Measurements from ENCODE around the gene NOL3.

Gene NOL3

DNA sequence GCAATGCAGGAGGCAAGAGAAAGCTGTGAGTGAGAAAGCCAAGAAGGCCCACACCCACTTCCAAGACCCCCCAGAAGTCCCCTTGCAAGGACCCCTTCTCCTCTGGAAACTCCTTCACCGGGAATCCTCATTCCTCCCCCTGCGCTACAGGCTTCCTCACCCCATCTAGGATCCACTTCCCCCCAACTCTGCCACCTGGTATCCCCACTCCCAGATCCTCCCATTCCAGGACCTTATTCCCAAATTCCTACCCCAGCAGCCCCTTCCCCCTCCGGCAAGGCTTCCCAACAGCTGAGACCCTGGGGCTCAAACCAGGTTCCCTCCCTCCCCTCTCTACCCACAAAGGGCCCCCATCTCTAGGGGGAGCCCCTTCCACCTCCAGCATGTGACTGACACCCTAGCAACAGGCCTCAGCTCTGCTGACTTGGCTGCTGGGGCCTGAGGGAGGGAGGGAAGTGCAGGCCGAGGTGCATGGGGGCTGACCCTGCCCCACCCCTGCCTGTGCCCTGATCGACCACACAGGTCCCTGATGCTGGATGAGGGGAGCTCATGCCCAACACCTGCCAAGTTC, 3.7 kb upstream of the NOL3 start:
- no peak overlapping the region for H3K4me2 ChIP-seq (ENCODE audit: low read depth, low read length, poor library complexity, severe bottlenecking)
- H3K27me3 ChIP-seq (ENCODE audit: insufficient read depth, low read length, poor library complexity, severe bottlenecking) = no peaks in the 10 kb centered on the region
- no peak overlapping the region for H2AFZ ChIP-seq (ENCODE audit: low read length)

DNA sequence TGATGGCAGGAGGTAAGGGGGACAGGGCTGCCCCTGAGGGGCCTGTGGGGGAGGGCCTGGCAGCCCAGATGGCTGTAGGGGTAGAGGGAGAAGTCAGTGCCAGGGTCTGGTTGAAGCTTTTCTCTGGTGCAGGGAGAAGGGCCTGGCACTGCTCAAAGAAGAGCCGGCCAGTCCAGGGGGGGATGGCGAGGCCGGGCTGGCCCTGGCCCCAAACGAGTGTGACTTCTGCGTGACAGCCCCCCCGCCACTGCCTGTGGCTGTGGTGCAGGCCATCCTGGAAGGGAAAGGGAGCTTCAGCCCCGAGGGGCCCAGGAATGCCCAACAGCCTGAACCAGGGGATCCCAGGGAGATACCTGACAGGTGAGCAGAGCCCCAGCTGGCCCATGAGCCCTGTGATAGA, 2.8 kb upstream of the NOL3 start:
- Histone ChIP-seq H2AFZ (ENCODE audit: low read length) (no peak overlapping the region), H3F3A (ENCODE audit: low read depth) (no peaks in the 10 kb centered on the region), H3K36me3 (ENCODE audit: insufficient read depth, low read length) (no peaks in the 10 kb centered on the region), H3K9ac (ENCODE audit: low read depth, low read length, poor library complexity, severe bottlenecking) (no peak overlapping the region), H3K9me2 (replicated peaks; ENCODE audit: low read depth, low read length) (no peaks in the 10 kb centered on the region), H4K20me1 (ENCODE audit: insufficient read depth, low read length, poor library complexity, severe bottlenecking) (no peaks in the 10 kb centered on the region), H3K4me2 (ENCODE audit: low read depth, low read length, poor library complexity, severe bottlenecking) (no peak overlapping the region), H3K79me2 (ENCODE audit: insufficient read depth, low read length) (no peaks in the 10 kb centered on the region), H3K9me3 (ENCODE audit: insufficient read depth, low read depth, low read length) (no peaks in the 10 kb centered on the region), H3K27me3 (ENCODE audit: insufficient read depth, low read length, poor library complexity, severe bottlenecking) (no peaks in the 10 kb centered on the region), H3K4me3 (ENCODE audit: low read length, poor library complexity, severe bottlenecking) (no peak overlapping the region), H3K4me1 (ENCODE audit: insufficient read depth, low read length, poor library complexity, severe bottlenecking) (peaks cover 13% of the 10 kb centered on the region)
- no peak for TF ChIP-seq EZH2phosphoT487 (IDR thresholded peaks at IDR 0.05; ENCODE audit: borderline replicate concordance)

More for the DNA sequence above, 3.7 kb upstream of the NOL3 start:
- no peak overlapping the region for H3K4me3 ChIP-seq (ENCODE audit: low read length, poor library complexity, severe bottlenecking)
- H3K9me3 ChIP-seq (ENCODE audit: insufficient read depth, low read depth, low read length) = no peaks in the 10 kb centered on the region
- no peaks in the 10 kb centered on the region for H3K36me3 ChIP-seq (ENCODE audit: insufficient read depth, low read length)
- H3K79me2 ChIP-seq (ENCODE audit: insufficient read depth, low read length) = no peaks in the 10 kb centered on the region
- H3K4me1 ChIP-seq (ENCODE audit: insufficient read depth, low read length, poor library complexity, severe bottlenecking) = peaks cover 13% of the 10 kb centered on the region
- no peaks in the 10 kb centered on the region for H4K20me1 ChIP-seq (ENCODE audit: insufficient read depth, low read length, poor library complexity, severe bottlenecking)
- H3K9ac ChIP-seq (ENCODE audit: low read depth, low read length, poor library complexity, severe bottlenecking) = no peak overlapping the region
- TF ChIP-seq, protein P1, sequence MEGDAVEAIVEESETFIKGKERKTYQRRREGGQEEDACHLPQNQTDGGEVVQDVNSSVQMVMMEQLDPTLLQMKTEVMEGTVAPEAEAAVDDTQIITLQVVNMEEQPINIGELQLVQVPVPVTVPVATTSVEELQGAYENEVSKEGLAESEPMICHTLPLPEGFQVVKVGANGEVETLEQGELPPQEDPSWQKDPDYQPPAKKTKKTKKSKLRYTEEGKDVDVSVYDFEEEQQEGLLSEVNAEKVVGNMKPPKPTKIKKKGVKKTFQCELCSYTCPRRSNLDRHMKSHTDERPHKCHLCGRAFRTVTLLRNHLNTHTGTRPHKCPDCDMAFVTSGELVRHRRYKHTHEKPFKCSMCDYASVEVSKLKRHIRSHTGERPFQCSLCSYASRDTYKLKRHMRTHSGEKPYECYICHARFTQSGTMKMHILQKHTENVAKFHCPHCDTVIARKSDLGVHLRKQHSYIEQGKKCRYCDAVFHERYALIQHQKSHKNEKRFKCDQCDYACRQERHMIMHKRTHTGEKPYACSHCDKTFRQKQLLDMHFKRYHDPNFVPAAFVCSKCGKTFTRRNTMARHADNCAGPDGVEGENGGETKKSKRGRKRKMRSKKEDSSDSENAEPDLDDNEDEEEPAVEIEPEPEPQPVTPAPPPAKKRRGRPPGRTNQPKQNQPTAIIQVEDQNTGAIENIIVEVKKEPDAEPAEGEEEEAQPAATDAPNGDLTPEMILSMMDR (conservative IDR thresholded peaks at IDR 0.05; ENCODE audit: low read length) = no peak
- H3F3A ChIP-seq (ENCODE audit: low read depth) = no peaks in the 10 kb centered on the region
- H3K9me2 ChIP-seq (replicated peaks; ENCODE audit: low read depth, low read length) = no peaks in the 10 kb centered on the region

DNA sequence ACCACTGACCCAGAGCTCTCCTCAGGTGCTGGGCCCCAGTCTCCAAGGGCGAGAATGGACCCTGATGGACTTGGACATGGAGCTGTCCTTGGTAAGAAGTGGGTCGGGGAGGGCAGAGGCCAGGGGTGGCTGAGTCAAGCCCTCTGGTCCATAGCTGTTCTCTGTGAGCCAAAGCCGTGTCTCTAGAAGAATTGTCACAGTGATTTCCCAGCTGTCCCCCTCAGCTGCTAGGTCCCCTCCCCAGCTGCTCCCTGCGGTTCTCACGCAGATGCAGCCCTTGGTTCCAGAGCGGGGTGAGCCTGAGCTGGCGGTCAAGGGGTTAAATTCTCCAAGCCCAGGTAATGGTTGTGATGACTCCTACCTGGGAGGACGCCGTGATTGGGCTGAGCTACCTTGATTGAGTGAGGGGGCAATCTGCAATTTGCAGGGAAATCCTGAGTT, 1.3 kb upstream of the NOL3 start:
- no peak overlapping the region for H2AFZ ChIP-seq (ENCODE audit: low read length)
- H3K4me1 ChIP-seq (ENCODE audit: insufficient read depth, low read length, poor library complexity, severe bottlenecking) = peaks cover 23% of the 10 kb centered on the region
- TF ChIP-seq EZH2phosphoT487 (IDR thresholded peaks at IDR 0.05; ENCODE audit: borderline replicate concordance) = no peak
- TF ChIP-seq, protein P1 (conservative IDR thresholded peaks at IDR 0.05; ENCODE audit: low read length) = no peak
- H4K20me1 ChIP-seq (ENCODE audit: insufficient read depth, low read length, poor library complexity, severe bottlenecking) = no peaks in the 10 kb centered on the region
- H3K9me2 ChIP-seq (replicated peaks; ENCODE audit: low read depth, low read length) = no peaks in the 10 kb centered on the region
- no peaks in the 10 kb centered on the region for H3K36me3 ChIP-seq (ENCODE audit: insufficient read depth, low read length)
- H3K9me3 ChIP-seq (ENCODE audit: insufficient read depth, low read depth, low read length) = no peaks in the 10 kb centered on the region
- H3F3A ChIP-seq (ENCODE audit: low read depth) = no peaks in the 10 kb centered on the region
- H3K79me2 ChIP-seq (ENCODE audit: insufficient read depth, low read length) = no peaks in the 10 kb centered on the region
- H3K4me2 ChIP-seq (ENCODE audit: low read depth, low read length, poor library complexity, severe bottlenecking) = peak overlapping the region; percentile 99
- H3K9ac ChIP-seq (ENCODE audit: low read depth, low read length, poor library complexity, severe bottlenecking) = peak overlapping the region; percentile 76
- peak overlapping the region; percentile 82 for H3K4me3 ChIP-seq (ENCODE audit: low read length, poor library complexity, severe bottlenecking)
- H3K27me3 ChIP-seq (ENCODE audit: insufficient read depth, low read length, poor library complexity, severe bottlenecking) = no peaks in the 10 kb centered on the region

DNA sequence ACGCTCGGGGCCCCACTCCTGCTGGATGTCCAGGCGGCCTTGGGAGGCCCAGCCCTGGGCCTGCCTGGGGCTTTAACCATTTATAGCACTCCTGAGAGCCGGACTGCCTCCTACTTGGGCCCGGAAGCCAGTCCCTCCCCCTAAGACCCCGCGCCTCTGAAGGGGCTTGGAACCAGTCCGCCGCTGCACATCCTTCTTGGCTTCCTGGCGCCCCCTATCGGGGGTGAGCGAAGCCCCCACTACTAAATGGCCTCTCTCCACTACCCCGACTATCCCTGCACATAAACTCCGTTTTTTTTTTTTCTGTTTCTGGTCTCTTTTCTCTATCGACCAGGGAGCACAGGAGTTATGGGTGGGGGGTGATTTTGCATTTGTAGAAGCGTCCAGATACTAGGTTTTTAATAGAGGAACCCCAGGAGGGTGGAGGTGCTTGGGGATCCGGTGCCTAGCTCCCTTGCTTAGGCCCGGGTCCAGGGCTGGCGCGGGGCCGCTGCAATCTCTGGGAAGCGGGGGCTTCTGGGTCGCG, 633 bp upstream of the NOL3 start:
- Histone ChIP-seq H3K9me3 (ENCODE audit: insufficient read depth, low read depth, low read length) (no peaks in the 10 kb centered on the region), H3F3A (ENCODE audit: low read depth) (no peaks in the 10 kb centered on the region), H3K9me2 (replicated peaks; ENCODE audit: low read depth, low read length) (no peaks in the 10 kb centered on the region), H2AFZ (ENCODE audit: low read length) (peak overlapping the region; percentile 83), H3K27me3 (ENCODE audit: insufficient read depth, low read length, poor library complexity, severe bottlenecking) (no peaks in the 10 kb centered on the region), H3K79me2 (ENCODE audit: insufficient read depth, low read length) (peaks cover 2% of the 10 kb centered on the region; the same call in 1 of the 2 replicates), H3K9ac (ENCODE audit: low read depth, low read length, poor library complexity, severe bottlenecking) (peak overlapping the region; percentile 76), H3K4me2 (ENCODE audit: low read depth, low read length, poor library complexity, severe bottlenecking) (peak overlapping the region; percentile 99), H3K4me1 (ENCODE audit: insufficient read depth, low read length, poor library complexity, severe bottlenecking) (peaks cover 28% of the 10 kb centered on the region), H3K36me3 (ENCODE audit: insufficient read depth, low read length) (no peaks in the 10 kb centered on the region), H4K20me1 (ENCODE audit: insufficient read depth, low read length, poor library complexity, severe bottlenecking) (no peaks in the 10 kb centered on the region), H3K4me3 (ENCODE audit: low read length, poor library complexity, severe bottlenecking) (peak overlapping the region; percentile 82)
- no peak for TF ChIP-seq EZH2phosphoT487 (IDR thresholded peaks at IDR 0.05; ENCODE audit: borderline replicate concordance)
- TF ChIP-seq, protein P1 (conservative IDR thresholded peaks at IDR 0.05; ENCODE audit: low read length) = peak; percentile 83
